ENCODE data around the gene OBSCN. TPM values are rescaled to one million over a fixed set of nuclear protein-coding genes. Genes with fewer than 3 reads are reported as not detected.

OBSCN gene
- total and polyA plus RNA-seq, 10 of the 15 experiments (the other 5 are each of a cell fraction or from before 2014, with no cell fraction given) = 0.01 to 0.36 (median 0.08) TPM; not detected in 2

DNA sequence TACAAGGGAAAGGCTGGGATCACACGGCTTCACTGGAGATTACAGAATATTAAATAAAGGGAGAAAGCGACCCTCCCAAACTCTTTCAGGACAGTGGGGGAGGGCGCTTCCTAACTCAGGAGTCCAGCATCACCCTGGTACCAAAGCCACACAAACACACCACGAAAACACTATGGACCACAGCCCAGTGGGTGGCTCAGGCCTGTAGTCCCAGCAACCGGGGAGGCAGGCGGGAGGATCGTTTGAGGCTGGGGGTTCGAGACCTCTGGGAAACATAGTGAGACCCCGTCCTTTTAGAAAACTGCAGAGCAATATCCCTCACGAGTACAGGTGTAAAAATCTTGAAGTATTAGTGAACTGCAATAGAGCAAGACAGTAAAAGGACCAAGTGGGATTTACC, 182.8 kb downstream of the OBSCN start:
- WGBS (ENCODE audit: insufficient coverage, insufficient replicate concordance, low lambda C conversion rate, missing lambda C conversion rate) = 89% methylated on average over 10 of the region's 10 CpGs
- Histone ChIP-seq H3K27ac (ENCODE audit: control insufficient read depth, insufficient read depth) (no peak overlapping the region), H3K9ac (ENCODE audit: control insufficient read depth, insufficient read depth, low read length) (no peak overlapping the region), H2AFZ (ENCODE audit: control insufficient read depth, low read depth, low read length) (no peak overlapping the region), H3K9me3 (replicated peaks; ENCODE audit: control insufficient read depth, insufficient read depth, low read length) (no peaks in the 10 kb centered on the region), H3K4me1 (ENCODE audit: control insufficient read depth, insufficient read depth, low read length) (no peaks in the 10 kb centered on the region), H3K36me3 (ENCODE audit: control insufficient read depth in 2 of 2, insufficient read depth in 2 of 2, low read length in 1 of 2) (peaks cover 6% of the 10 kb centered on the region in 2 experiments; a peak in 3 of 4 replicates), H4K20me1 (ENCODE audit: control insufficient read depth, insufficient read depth) (no peaks in the 10 kb centered on the region), H3K79me2 (ENCODE audit: control insufficient read depth, insufficient read depth, low read length) (no peaks in the 10 kb centered on the region), H3K4me3 (no peak overlapping the region), H3K4me2 (ENCODE audit: control insufficient read depth, insufficient read depth) (no peak overlapping the region), H3K27me3 (replicated peaks in 1 of 2; ENCODE audit: control insufficient read depth in 2 of 2, insufficient read depth in 2 of 2, low read length in 1 of 2) (no peaks in the 10 kb centered on the region)
- ChIA-PET RAD21 (ENCODE audit: unreplicated experiment) (no interaction called here), POLR2A (no interaction called here), CTCF (no interaction called here), SMC1A (ENCODE audit: uncharacterized antibody, unreplicated experiment) (no interaction called here)
- no peak for DNase-seq (ENCODE audit: low read depth, low spot score)
- in situ Hi-C loops (cut with MboI) (no loop called here), intact Hi-C loops (cut with micrococcal nuclease; ENCODE audit: unreplicated experiment) (no loop called here)
- ATAC-seq = no peak
- no peak for FAIRE-seq
- TF ChIP-seq GATAD2B (conservative IDR thresholded peaks at IDR 0.05; ENCODE audit: low read depth) (no peak), SRF (IDR thresholded peaks at IDR 0.05; ENCODE audit: low read depth in 2 of 2, low read length in 2 of 2) (no peak), SUZ12 (IDR thresholded peaks at IDR 0.05; ENCODE audit: unreplicated experiment) (no peak), CBFB (IDR thresholded peaks at IDR 0.05; ENCODE audit: low read depth) (no peak), RAD51 (IDR thresholded peaks at IDR 0.05) (no peak), PRDM15 (CRISPR knock-in tag; IDR thresholded peaks at IDR 0.05) (no peak), CUX1 (IDR thresholded peaks at IDR 0.05; ENCODE audit: insufficient replicate concordance, low read depth, low read length) (no peak), EZH2 (IDR thresholded peaks at IDR 0.05; ENCODE audit: borderline replicate concordance, control insufficient read depth, low read depth, low read length) (no peak), TBL1XR1 (IDR thresholded peaks at IDR 0.05; ENCODE audit: low read depth, low read length) (no peak), MYB (IDR thresholded peaks at IDR 0.05; ENCODE audit: borderline replicate concordance, low read depth, low read length) (no peak), RAD21 (IDR thresholded peaks at IDR 0.05; ENCODE audit: insufficient read depth, low read depth, low read length) (no peak)
- TF ChIP-seq, protein P1, sequence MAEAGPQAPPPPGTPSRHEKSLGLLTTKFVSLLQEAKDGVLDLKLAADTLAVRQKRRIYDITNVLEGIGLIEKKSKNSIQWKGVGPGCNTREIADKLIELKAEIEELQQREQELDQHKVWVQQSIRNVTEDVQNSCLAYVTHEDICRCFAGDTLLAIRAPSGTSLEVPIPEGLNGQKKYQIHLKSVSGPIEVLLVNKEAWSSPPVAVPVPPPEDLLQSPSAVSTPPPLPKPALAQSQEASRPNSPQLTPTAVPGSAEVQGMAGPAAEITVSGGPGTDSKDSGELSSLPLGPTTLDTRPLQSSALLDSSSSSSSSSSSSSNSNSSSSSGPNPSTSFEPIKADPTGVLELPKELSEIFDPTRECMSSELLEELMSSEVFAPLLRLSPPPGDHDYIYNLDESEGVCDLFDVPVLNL (IDR thresholded peaks at IDR 0.05; ENCODE audit: low read depth, low read length) = no peak
- BruUV-seq (replicated peaks) = no TSS peak
